ENCODE data around the gene CRY2.

Gene CRY2

GRCh38 chr11:45889555-45889954 lies 42.3 kb downstream of the CRY2 start:
- ATAC-seq = no peak

GRCh38 chr11:45889966-45890365 lies 42.7 kb downstream of the CRY2 start:
- no peak for ATAC-seq
- TF ChIP-seq TOX (CRISPR knock-in tag; IDR thresholded peaks at IDR 0.05; ENCODE audit: borderline replicate concordance) (no peak), ESRRG (CRISPR knock-in tag; IDR thresholded peaks at IDR 0.05) (no peak), TCF4 (CRISPR knock-in tag; IDR thresholded peaks at IDR 0.05; ENCODE audit: borderline replicate concordance) (no peak), ZFP3 (CRISPR knock-in tag; IDR thresholded peaks at IDR 0.05) (no peak), OSR1 (CRISPR knock-in tag; IDR thresholded peaks at IDR 0.05) (no peak), SNAI2 (CRISPR knock-in tag; IDR thresholded peaks at IDR 0.05) (no peak), ISL1 (CRISPR knock-in tag; IDR thresholded peaks at IDR 0.05) (no peak), GLIS3 (CRISPR knock-in tag; IDR thresholded peaks at IDR 0.05) (no peak), BACH2 (CRISPR knock-in tag; IDR thresholded peaks at IDR 0.05; ENCODE audit: borderline replicate concordance) (no peak), CSDC2 (CRISPR knock-in tag; IDR thresholded peaks at IDR 0.05) (no peak), POU6F1 (CRISPR knock-in tag; IDR thresholded peaks at IDR 0.05; ENCODE audit: borderline replicate concordance, low read depth) (no peak)

More at GRCh38 chr11:45889555-45889954, 42.3 kb downstream of the CRY2 start:
- TF ChIP-seq ISL1 (CRISPR knock-in tag; IDR thresholded peaks at IDR 0.05) (no peak), BACH2 (CRISPR knock-in tag; IDR thresholded peaks at IDR 0.05; ENCODE audit: borderline replicate concordance) (no peak), CREB5 (CRISPR knock-in tag; IDR thresholded peaks at IDR 0.05; ENCODE audit: low read depth) (no peak), ESRRG (CRISPR knock-in tag; IDR thresholded peaks at IDR 0.05) (no peak), ZNF565 (CRISPR knock-in tag; conservative IDR thresholded peaks at IDR 0.05; ENCODE audit: low read depth) (no peak), ZNF8 (CRISPR knock-in tag; IDR thresholded peaks at IDR 0.05) (no peak), ZNF70 (CRISPR knock-in tag; IDR thresholded peaks at IDR 0.05) (no peak), POU6F1 (CRISPR knock-in tag; IDR thresholded peaks at IDR 0.05; ENCODE audit: borderline replicate concordance, low read depth) (no peak), GLIS3 (CRISPR knock-in tag; IDR thresholded peaks at IDR 0.05) (no peak), ARNTL (CRISPR knock-in tag; IDR thresholded peaks at IDR 0.05; ENCODE audit: borderline replicate concordance, low read depth) (no peak), PATZ1 (CRISPR knock-in tag; IDR thresholded peaks at IDR 0.05; ENCODE audit: borderline replicate concordance) (no peak), RARB (CRISPR knock-in tag; IDR thresholded peaks at IDR 0.05) (no peak), ZC3H10 (CRISPR knock-in tag; IDR thresholded peaks at IDR 0.05) (no peak), CSDC2 (CRISPR knock-in tag; IDR thresholded peaks at IDR 0.05) (no peak), ZFP3 (CRISPR knock-in tag; IDR thresholded peaks at IDR 0.05) (no peak), TSHZ2 (CRISPR knock-in tag; IDR thresholded peaks at IDR 0.05) (no peak)

GRCh38 chr11:45890886-45891550 lies 43.7 kb downstream of the CRY2 start:
- ATAC-seq = no peak
- no peak for TF ChIP-seq CSRNP3 (CRISPR knock-in tag; IDR thresholded peaks at IDR 0.05)
- no peak for TF ChIP-seq ZFP3 (CRISPR knock-in tag; IDR thresholded peaks at IDR 0.05)
- no peak for TF ChIP-seq TSHZ2 (CRISPR knock-in tag; IDR thresholded peaks at IDR 0.05)
- TF ChIP-seq CSDC2 (CRISPR knock-in tag; IDR thresholded peaks at IDR 0.05) = no peak
- TF ChIP-seq PPARA (CRISPR knock-in tag; IDR thresholded peaks at IDR 0.05; ENCODE audit: borderline replicate concordance) = no peak
- no peak for TF ChIP-seq ZNF565 (CRISPR knock-in tag; conservative IDR thresholded peaks at IDR 0.05; ENCODE audit: low read depth)
- TF ChIP-seq BACH2 (CRISPR knock-in tag; IDR thresholded peaks at IDR 0.05; ENCODE audit: borderline replicate concordance) = no peak

Data from SK-N-SH treated with all-trans-retinoic acid at 6 μM for 48 hours (cell line).